GM12892 (cell line): Measurements from ENCODE around the gene ITGB4.

Experiments
- POLR2A ChIP-seq: IDR thresholded peaks from 2 replicates; pipeline ENCODE4 v1.6.1; 2011; ENCODE audit warnings: low read depth, low read length, control low read depth
- POLR2AphosphoS5 ChIP-seq: IDR thresholded peaks from 2 replicates; pipeline ENCODE4 v1.6.1; 2011; ENCODE audit warnings: low read depth, low read length, control low read depth
- TAF1 ChIP-seq: IDR thresholded peaks from 2 replicates; pipeline ENCODE4 v1.6.1; 2011; ENCODE audit warnings: low read depth, mild to moderate bottlenecking, control low read depth, low read length, borderline replicate concordance

DNA sequence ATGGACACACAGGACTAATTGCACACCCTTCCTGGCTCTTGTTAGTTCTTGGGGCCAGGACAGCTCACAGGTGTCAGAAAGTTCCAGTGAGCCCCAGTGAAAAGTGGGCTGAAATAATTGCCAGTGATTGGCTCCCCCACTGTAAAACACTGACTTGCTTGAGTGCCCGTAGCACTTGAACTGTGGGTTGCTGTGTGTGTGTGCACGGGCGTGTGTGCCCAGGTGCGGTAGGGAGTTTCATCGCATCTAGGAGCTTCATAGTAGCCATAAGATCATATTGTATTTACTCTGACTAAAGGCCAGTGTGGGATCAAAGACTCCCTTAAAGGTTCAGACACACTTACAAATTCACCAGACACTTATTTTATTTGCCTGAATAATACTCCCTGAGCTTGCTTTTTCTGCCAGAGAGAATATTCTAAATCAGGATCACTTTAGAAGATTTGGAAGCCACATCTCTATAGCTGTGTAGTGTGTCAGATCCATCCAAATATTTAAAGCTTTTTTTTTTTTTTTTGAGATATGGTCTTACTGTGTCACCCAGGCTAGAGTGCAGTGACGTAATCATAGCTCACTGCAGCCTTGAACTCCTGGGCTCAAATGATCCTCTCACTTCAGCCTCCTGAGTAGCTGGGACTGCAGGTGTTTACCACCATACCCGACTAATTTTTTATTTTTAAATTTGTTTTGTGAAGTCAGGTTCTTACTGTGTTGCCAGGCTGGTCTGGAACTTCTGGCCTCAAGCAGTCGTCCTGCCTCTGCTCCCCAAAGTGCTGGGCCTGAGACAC is 74.8 kb downstream of the ITGB4 start:
- no peak for TF ChIP-seq POLR2AphosphoS5
- TF ChIP-seq POLR2A: no peak
- TF ChIP-seq TAF1: no peak
